HG03196 (cell line): ENCODE measurements around the gene TBL1X.
"Not testable (repeated sequence)": the region's sequence is repeated elsewhere in the genome, so short reads cannot be mapped to it uniquely, and the experiment has no call there.

Experiments
- ATAC-seq: cut with Tn5 transposase; IDR thresholded peaks from one replicate; pipeline ENCODE4 v1.9.1; 2021; ENCODE audit not compliant: unreplicated experiment

TBL1X gene

GRCh38 chrX:9458516-9459078 lies 6.3 kb upstream of the TBL1X start:
- no peak for ATAC-seq

- no peak for ATAC-seq
These were observed 5.6 kb upstream of the TBL1X start for GRCh38 chrX:9459186-9459748.

DNA sequence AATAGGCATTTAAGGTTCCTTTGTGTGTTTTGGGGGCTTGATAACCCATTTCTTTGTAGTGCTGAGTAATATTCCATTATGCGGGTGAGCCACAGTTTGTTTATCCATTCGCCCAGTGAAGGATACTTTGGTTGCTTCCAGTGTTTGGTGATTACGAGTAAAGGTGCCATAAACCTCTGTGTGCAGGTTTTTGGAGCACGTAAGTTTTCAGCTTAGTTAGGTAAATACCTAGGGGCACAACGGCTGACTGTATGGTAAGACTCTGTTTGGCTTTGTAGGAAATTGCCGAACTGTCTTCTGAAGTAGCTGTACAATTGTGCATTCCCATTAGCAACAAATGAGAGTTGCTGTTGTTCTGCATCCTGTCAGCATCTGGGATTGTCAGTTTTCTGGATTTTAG lies 3.8 kb upstream of the TBL1X start:
- no peak for ATAC-seq

- no peak for ATAC-seq
These were observed 2.4 kb upstream of the TBL1X start for GRCh38 chrX:9462456-9462855.

- ATAC-seq: no peak
These were observed 694 bp downstream of the TBL1X start for GRCh38 chrX:9465380-9466123.

GRCh38 chrX:9466124-9466495 lies 1.3 kb downstream of the TBL1X start:
- no peak for ATAC-seq

- no peak for ATAC-seq
These were observed 1.9 kb downstream of the TBL1X start for GRCh38 chrX:9466736-9467135.

DNA sequence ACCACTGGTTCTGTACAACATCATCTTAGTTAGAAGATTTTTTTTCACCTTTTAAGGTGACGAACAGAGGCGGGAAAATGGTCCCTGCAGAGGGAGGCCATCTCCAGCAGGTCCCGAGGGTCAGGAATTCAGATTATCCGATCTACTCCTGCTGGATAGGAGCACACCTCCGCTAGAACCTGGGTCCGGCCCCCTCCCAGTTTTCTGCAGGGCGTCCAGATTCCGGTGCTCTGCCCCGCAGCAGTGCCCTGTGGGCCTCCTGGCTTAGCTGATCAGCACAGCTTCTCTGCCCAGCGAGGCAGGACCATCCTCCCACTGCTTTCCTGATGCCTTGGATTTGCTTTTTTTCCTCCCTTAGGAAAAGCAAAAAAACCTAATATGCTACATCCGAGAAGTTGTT lies 2.3 kb downstream of the TBL1X start:
- ATAC-seq: no peak

DNA sequence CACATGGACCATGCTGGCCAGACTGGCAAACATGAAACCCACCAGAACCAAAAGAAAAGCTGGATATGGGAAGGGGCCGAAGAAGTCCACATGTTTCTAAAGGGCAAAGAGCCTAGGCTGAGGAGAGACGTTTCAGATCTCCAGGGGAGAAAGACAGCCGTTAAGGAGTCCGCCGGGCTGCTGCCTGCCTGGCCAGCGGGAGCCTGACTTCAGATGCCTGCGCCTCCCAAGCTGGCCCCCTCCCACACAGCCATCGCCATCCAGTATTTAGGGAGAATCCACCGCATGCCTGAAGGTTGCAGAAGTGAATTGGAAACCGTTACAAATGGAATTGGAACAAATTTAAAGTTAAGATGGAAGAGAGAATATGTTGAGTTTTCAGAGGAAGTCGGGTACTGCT lies 2.9 kb downstream of the TBL1X start:
- no peak for ATAC-seq

GRCh38 chrX:9471571-9471985 lies 6.7 kb downstream of the TBL1X start:
- no peak for ATAC-seq

DNA sequence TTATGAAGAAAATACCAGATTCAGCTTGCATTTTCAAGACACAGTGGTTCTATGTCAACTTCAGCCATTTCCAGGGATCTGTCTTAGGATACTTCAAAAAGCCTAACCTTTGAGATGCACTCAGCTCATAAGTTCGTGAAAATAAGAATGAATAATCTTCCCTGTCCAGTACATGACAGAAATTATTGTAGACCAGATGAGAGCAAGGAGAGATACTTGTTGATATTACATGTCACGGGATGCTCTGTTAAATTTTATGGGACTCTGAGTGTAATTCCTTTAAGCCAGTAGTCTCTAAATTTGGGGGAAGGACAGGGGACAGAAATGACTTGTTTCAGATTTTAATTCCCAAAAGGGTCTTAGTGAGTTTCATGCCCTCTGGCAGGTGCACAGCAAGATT lies 8.8 kb downstream of the TBL1X start:
- ATAC-seq: no peak

GRCh38 chrX:9475417-9475816 lies 10.6 kb downstream of the TBL1X start:
- ATAC-seq: not testable (repeated sequence)

GRCh38 chrX:9475984-9476383 lies 11.1 kb downstream of the TBL1X start:
- ATAC-seq: no peak

GRCh38 chrX:9476810-9477575 lies 12.1 kb downstream of the TBL1X start:
- no peak for ATAC-seq

- ATAC-seq: no peak
These were observed 17.6 kb downstream of the TBL1X start for GRCh38 chrX:9482408-9482807.

DNA sequence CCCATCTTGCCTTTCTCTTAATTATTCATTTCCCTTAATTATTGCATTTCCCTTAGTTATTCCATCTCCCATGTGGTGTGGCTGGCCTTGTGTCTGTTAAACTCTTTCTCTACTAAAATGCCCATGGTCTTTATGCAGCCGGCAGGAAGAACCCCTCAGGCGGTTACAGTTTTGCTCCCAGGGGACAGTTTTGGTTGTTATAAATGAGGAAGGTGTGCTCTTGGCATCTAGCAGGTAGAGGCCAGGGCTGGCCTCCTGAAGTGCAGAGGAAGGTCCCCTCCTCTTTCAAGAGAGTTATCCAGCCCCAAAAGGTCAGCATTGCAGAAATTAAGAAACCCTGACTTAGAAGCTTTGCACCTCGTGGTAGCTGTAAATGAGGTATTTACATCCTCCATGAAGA lies 18.0 kb downstream of the TBL1X start:
- no peak for ATAC-seq

DNA sequence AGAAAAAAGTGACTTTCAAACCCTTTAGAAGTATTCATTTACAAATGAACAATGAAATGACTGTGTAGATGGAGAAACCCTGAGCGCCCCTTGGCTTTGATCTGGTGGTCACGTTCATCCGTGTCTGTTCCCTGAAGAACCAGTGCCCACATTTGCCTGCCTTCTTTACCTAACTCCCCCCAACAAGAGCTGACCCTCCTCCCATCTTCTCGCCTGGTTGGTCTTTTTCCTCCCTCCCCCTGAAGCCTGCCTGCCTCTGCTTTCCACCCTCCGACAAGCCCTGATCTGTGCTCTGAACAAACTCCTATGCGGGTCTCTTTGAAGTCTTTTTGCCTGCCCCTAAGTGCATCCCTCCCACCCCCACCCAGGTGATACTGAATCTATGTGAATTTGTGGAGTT lies 18.5 kb downstream of the TBL1X start:
- ATAC-seq: no peak

- no peak for ATAC-seq
These were observed 22.0 kb downstream of the TBL1X start for GRCh38 chrX:9486786-9487387.

- no peak for ATAC-seq
These were observed 23.7 kb downstream of the TBL1X start for GRCh38 chrX:9488586-9488985.

GRCh38 chrX:9489234-9489633 lies 24.4 kb downstream of the TBL1X start:
- ATAC-seq: no peak

- ATAC-seq: no peak
These were observed 28.0 kb downstream of the TBL1X start for GRCh38 chrX:9492901-9493300.

GRCh38 chrX:9493936-9494335 lies 29.1 kb downstream of the TBL1X start:
- ATAC-seq: no peak
